Measurements from ENCODE around the gene ARHGEF38. TPM values are rescaled to one million over a fixed set of nuclear protein-coding genes. Genes with fewer than 3 reads are reported as not detected.

Gene ARHGEF38
- total RNA-seq, 1 donor from 2014 or later = not detected

DNA sequence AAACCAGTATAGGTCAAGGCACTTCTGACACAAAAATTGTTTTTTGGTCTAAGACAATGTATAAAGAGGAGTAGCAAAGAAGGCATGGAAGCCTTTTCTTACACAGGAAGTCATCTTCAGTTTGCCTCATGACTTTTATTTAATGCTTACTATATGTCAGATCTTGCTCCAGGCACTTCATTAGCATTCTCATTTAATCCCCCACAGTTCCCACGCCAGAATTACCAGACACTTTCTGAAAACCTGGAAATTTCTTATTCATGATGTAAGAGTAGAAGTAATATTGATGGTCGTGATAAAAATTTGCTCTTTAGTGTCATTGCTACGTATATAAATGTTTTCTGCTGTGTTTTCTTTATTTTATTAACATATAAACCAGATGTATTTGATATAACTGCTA, 39.2 kb downstream of the ARHGEF38 start:
- Histone ChIP-seq H3K4me1 (ENCODE audit: insufficient read depth, low read length) (no peaks in the 10 kb centered on the region), H3K36me3 (ENCODE audit: insufficient read depth, low read length) (no peaks in the 10 kb centered on the region), H3K79me2 (ENCODE audit: insufficient read depth, low read length) (no peaks in the 10 kb centered on the region), H3K9ac (ENCODE audit: low read length) (no peak overlapping the region), H3K9me3 (ENCODE audit: insufficient read depth, low read depth, low read length) (no peaks in the 10 kb centered on the region), H2AFZ (ENCODE audit: low read depth, low read length) (no peak overlapping the region), H4K20me1 (ENCODE audit: insufficient read depth, low read length) (no peaks in the 10 kb centered on the region), H3K4me2 (ENCODE audit: low read length) (no peak overlapping the region), H3K4me3 (ENCODE audit: insufficient read depth, low read depth, low read length) (no peak overlapping the region), H3K27ac (ENCODE audit: low read depth, low read length) (no peak overlapping the region), H3K27me3 (ENCODE audit: insufficient read depth, low read length) (no peaks in the 10 kb centered on the region)
- Mint-ChIP-seq H3K4me3 (ENCODE audit: unreplicated experiment) (no peak overlapping the region), H3K4me1 (ENCODE audit: low read depth, unreplicated experiment) (peaks cover 3% of the 10 kb centered on the region), H3K27me3 (ENCODE audit: low read depth, unreplicated experiment) (peaks cover 3% of the 10 kb centered on the region), H3K36me3 (ENCODE audit: low read depth, unreplicated experiment) (no peaks in the 10 kb centered on the region), H3K27ac (ENCODE audit: unreplicated experiment) (no peak overlapping the region), H3K9me3 (ENCODE audit: unreplicated experiment) (no peaks in the 10 kb centered on the region)
- DNase-seq (ENCODE audit: low read depth) (no peak), FAIRE-seq (no peak)
- TF ChIP-seq, protein P1, sequence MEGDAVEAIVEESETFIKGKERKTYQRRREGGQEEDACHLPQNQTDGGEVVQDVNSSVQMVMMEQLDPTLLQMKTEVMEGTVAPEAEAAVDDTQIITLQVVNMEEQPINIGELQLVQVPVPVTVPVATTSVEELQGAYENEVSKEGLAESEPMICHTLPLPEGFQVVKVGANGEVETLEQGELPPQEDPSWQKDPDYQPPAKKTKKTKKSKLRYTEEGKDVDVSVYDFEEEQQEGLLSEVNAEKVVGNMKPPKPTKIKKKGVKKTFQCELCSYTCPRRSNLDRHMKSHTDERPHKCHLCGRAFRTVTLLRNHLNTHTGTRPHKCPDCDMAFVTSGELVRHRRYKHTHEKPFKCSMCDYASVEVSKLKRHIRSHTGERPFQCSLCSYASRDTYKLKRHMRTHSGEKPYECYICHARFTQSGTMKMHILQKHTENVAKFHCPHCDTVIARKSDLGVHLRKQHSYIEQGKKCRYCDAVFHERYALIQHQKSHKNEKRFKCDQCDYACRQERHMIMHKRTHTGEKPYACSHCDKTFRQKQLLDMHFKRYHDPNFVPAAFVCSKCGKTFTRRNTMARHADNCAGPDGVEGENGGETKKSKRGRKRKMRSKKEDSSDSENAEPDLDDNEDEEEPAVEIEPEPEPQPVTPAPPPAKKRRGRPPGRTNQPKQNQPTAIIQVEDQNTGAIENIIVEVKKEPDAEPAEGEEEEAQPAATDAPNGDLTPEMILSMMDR (IDR thresholded peaks at IDR 0.05; ENCODE audit: insufficient read depth, low read depth, low read length) = no peak
- no peak for TF ChIP-seq EZH2 (IDR thresholded peaks at IDR 0.05; ENCODE audit: insufficient read depth, low read length)

DNA sequence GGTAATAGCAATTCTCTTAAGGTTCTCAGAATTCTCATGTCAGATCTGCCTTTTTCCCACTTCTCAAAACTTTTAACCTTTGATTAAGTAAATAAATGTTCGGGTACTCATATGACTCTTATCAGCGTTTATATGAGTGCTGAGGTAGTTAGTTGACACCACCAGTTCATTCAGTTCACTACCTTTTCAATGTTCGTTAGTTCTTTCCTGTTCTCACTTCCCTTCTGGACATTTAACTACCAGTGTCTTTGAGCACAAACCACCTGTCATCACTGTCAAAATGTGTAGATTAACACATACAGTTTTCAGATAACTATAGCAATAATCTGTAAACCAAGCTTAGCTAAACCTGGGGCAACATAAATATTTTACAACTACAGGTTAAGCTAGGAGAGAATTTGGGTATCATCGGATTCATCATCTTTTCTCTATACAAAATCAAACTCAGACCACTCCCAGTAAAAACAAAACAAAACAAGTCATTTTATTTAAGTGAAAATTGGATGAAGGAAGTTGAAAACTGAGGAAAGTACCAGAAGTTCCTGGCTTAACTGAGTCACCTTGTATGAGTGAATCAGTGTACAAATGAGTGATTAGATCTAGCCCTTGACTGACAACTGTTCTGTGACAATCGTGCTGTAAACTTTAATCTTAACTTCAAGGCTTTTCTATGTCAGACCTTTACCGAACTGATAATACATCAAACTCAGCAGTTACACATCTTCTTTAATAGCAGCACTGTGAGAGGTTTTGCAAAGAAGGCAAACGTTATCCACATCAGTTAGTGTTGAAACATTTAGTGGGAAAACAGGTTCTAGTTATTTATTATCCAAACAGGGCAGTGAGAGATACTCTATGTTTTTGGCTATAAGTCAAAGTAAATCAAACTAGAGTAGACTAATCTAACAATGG, 41.9 kb downstream of the ARHGEF38 start:
- no peaks in the 10 kb centered on the region for H3K27me3 ChIP-seq (ENCODE audit: insufficient read depth, low read length)
- Mint-ChIP-seq H3K27ac (ENCODE audit: unreplicated experiment) (no peak overlapping the region), H3K27me3 (ENCODE audit: low read depth, unreplicated experiment) (peaks cover 3% of the 10 kb centered on the region), H3K9me3 (ENCODE audit: unreplicated experiment) (no peaks in the 10 kb centered on the region), H3K4me3 (ENCODE audit: unreplicated experiment) (no peak overlapping the region), H3K36me3 (ENCODE audit: low read depth, unreplicated experiment) (no peaks in the 10 kb centered on the region), H3K4me1 (ENCODE audit: low read depth, unreplicated experiment) (peaks cover 2% of the 10 kb centered on the region)
- H3K79me2 ChIP-seq (ENCODE audit: insufficient read depth, low read length) = no peaks in the 10 kb centered on the region
- H3K36me3 ChIP-seq (ENCODE audit: insufficient read depth, low read length) = no peaks in the 10 kb centered on the region
- no peaks in the 10 kb centered on the region for H3K4me1 ChIP-seq (ENCODE audit: insufficient read depth, low read length)
- H3K27ac ChIP-seq (ENCODE audit: low read depth, low read length) = no peak overlapping the region
- TF ChIP-seq, protein P1 (IDR thresholded peaks at IDR 0.05; ENCODE audit: insufficient read depth, low read depth, low read length) = no peak
- no peak for TF ChIP-seq EZH2 (IDR thresholded peaks at IDR 0.05; ENCODE audit: insufficient read depth, low read length)
- H3K9ac ChIP-seq (ENCODE audit: low read length) = no peak overlapping the region
- FAIRE-seq (no peak), DNase-seq (ENCODE audit: low read depth) (no peak)
- no peaks in the 10 kb centered on the region for H3K9me3 ChIP-seq (ENCODE audit: insufficient read depth, low read depth, low read length)
- H3K4me3 ChIP-seq (ENCODE audit: insufficient read depth, low read depth, low read length) = no peak overlapping the region
- H3K4me2 ChIP-seq (ENCODE audit: low read length) = no peak overlapping the region
- no peak overlapping the region for H2AFZ ChIP-seq (ENCODE audit: low read depth, low read length)
- H4K20me1 ChIP-seq (ENCODE audit: insufficient read depth, low read length) = no peaks in the 10 kb centered on the region

DNA sequence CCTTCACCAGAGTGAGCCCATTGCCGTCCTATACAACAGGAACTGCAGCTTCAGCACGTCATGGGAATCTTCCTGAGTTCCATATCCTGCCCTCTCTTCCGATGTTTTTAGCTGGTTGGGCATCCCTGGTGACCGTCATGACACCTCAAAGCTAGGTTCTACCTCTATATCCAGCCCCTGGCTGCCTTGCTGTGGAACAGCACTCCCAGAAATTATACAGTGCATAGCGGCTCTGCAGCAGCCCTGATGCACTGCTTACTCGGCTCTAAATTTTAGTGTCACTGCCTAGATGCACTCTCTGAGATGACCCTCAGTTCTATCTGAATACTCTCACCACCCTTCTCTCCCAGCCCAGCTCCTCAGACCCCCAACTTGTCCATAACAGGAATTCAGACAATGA, 44.3 kb downstream of the ARHGEF38 start:
- H3K27ac ChIP-seq (ENCODE audit: low read depth, low read length) = no peak overlapping the region
- no peak overlapping the region for H3K4me2 ChIP-seq (ENCODE audit: low read length)
- TF ChIP-seq, protein P1 (IDR thresholded peaks at IDR 0.05; ENCODE audit: insufficient read depth, low read depth, low read length) = no peak
- TF ChIP-seq EZH2 (IDR thresholded peaks at IDR 0.05; ENCODE audit: insufficient read depth, low read length) = no peak
- H3K4me1 ChIP-seq (ENCODE audit: insufficient read depth, low read length) = no peaks in the 10 kb centered on the region
- no peaks in the 10 kb centered on the region for H3K36me3 Mint-ChIP-seq (ENCODE audit: low read depth, unreplicated experiment)
- no peak for FAIRE-seq
- H2AFZ ChIP-seq (ENCODE audit: low read depth, low read length) = no peak overlapping the region
- no peak overlapping the region for H3K4me3 ChIP-seq (ENCODE audit: insufficient read depth, low read depth, low read length)
- H4K20me1 ChIP-seq (ENCODE audit: insufficient read depth, low read length) = no peaks in the 10 kb centered on the region
- H3K4me3 Mint-ChIP-seq (ENCODE audit: unreplicated experiment) = peak overlapping the region; percentile 50
- no peaks in the 10 kb centered on the region for H3K27me3 ChIP-seq (ENCODE audit: insufficient read depth, low read length)
- H3K27ac Mint-ChIP-seq (ENCODE audit: unreplicated experiment) = no peak overlapping the region
- H3K79me2 ChIP-seq (ENCODE audit: insufficient read depth, low read length) = no peaks in the 10 kb centered on the region
- H3K9me3 Mint-ChIP-seq (ENCODE audit: unreplicated experiment) = no peaks in the 10 kb centered on the region
- H3K36me3 ChIP-seq (ENCODE audit: insufficient read depth, low read length) = no peaks in the 10 kb centered on the region
- H3K4me1 Mint-ChIP-seq (ENCODE audit: low read depth, unreplicated experiment) = peaks cover 2% of the 10 kb centered on the region
- H3K27me3 Mint-ChIP-seq (ENCODE audit: low read depth, unreplicated experiment) = peaks cover 3% of the 10 kb centered on the region
- H3K9me3 ChIP-seq (ENCODE audit: insufficient read depth, low read depth, low read length) = no peaks in the 10 kb centered on the region
- H3K9ac ChIP-seq (ENCODE audit: low read length) = no peak overlapping the region
- no peak for DNase-seq (ENCODE audit: low read depth)

Data from astrocyte (in vitro differentiated cells and primary cell).